GM18909 (cell line): ENCODE results near the gene BMP8A.
"Not testable (repeated sequence)": the region's sequence is repeated elsewhere in the genome, so short reads cannot be mapped to it uniquely, and the experiment has no call there.

Experiments
- ATAC-seq: cut with Tn5 transposase; IDR thresholded peaks from one replicate; pipeline ENCODE4 v1.9.1; 2021; ENCODE audit warnings: mild to moderate bottlenecking; ENCODE audit not compliant: unreplicated experiment, poor library complexity

The BMP8A gene

DNA sequence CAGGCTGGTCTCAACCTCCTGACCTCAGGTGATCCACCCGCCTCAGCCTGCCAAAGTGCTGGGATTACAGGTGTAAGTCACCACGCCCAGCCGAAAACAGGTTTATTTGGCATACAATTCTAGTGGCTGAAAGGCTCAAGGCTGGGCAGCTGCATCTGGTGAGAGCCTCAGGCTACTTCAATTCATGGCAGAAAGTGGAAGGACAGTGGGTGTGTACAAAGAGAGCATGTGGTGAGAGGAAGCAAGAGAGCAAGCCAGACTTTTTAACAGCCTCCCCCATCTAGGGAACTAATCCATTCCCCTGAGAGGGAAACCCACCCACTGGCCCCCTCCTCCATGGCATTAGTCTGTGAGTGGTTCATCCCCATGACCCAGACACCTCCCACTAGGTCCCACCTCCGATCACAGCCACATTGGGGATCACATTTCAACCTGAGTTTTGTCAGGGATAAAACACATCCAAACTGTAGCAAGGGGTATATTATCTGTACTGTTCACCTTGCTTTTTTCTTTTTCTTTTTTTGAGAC, 9.5 kb downstream of the BMP8A start:
- no peak for ATAC-seq

DNA sequence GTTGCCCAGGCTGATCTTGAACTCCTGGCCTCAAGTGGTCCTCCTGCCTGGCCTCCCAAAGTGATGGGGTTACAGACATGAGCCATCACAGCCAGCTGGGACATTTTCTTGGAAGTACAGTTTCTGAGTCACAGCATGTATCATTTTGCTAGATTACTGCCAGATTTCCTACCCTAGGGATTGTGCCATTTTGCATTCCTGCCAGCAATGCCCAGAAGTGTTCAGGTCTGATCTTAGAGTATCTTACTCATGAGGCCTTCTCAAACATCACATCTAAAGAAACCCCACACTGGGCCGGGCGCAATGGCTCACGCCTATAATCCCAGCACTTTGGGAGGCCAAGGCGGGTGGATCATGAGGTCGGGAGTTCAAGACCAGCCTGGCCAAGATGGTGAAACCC, 10.2 kb downstream of the BMP8A start:
- ATAC-seq = no peak

DNA sequence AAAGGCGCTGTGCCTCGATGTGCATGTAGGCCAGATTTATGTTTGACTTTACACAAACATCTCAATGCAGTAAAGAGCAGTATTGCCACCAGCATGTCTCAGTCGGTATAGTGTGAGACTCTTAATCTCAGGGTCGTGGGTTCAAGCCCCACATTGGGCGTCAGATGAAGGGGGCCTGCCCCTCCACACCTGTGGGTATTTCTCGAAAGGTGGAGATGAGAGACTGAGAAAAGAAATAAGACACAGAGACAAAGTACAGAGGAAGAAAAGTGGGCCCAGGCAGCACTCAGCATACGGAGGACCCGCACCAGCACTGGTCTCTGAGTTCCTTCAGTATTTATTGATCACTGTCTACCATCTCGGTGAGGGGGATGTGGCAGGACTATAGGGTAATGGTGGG, 13.0 kb downstream of the BMP8A start:
- ATAC-seq = not testable (repeated sequence)

DNA sequence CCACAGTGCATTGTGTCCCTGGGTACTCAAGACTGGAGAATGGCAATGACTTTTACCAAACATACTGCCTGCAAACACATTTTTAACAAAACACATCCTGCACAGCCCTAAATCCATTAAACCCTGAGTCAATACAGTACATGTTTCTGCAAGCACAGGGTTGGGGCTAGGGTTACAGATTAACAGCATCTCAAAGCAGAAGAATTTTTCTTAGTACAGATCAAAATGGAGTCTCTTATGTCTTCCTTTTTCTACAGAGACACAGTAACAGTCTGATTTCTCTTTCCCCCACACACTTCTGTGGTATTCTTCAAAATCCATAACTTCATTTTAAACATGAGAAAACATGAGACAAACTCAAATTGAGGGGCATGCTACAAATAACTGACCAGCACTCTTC, 13.9 kb downstream of the BMP8A start:
- no peak for ATAC-seq

DNA sequence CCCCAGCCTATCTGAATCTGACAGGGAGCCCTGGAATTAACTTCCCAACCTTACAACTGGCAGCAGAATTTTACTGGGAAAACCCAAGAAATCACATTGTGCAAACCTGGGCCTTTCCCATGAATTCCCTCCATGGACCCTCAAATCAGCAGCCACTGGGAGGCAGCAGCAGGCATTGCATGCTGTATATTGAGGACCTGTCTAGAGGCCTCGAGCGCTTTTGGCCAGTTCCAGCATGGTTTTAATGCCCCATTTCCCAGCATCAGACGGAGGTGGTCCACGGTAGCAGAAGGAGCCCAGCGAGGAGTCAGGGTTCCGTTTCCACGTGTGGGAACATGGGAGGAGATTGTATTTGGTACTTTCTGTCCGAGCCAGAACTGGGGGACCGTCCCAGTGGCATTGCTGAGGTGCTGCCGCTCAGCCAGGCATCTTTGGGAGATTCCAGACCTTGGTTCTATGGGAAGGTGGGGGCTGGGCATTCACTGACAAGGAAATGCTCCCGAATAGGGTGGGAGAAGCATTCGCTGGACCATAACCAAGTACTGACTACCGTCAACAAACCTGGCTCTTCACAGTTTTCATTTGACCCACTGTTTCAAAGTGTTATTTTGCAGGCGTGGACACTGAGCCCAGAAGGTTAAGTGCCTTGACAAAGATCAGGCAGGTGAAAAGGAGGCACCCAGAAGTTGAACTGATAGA, 15.9 kb downstream of the BMP8A start:
- ATAC-seq = no peak

GRCh38 chr1:39508266-39508665, 16.8 kb downstream of the BMP8A start:
- no peak for ATAC-seq

GRCh38 chr1:39508857-39509305, 17.4 kb downstream of the BMP8A start:
- ATAC-seq = peak; percentile 12

GRCh38 chr1:39509360-39510009, 18.0 kb downstream of the BMP8A start:
- peak; percentile 58 for ATAC-seq

DNA sequence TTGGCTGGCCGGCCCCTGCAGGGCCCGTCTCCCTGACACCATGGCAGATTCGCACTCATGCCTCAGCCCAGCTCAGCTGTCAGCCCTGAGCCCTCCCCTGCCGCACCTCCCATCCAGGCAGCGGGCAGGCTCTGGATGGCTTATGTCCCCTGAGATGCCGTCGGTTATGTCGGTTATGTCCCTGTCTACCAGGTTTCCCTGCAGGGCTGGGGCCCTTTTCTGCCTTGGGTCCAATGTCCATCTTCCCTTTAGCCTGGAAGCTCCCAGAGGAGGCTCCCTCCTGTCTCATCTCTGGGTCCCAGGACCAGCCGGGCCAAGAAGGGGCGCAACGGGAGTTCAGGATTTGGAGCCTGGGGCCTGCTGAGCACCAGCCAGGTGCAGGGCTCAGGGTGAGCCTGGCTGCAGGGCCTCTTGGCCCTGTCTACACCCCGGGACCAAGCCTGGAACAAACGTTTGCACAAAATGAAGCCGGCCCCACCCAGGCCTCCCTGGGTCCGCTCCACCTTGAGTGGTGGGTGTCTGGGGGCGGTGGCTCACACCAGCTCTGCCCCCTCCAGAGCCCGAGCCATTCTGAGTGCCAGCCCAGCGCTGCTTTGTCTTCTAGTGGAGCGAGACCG, 19.2 kb downstream of the BMP8A start:
- ATAC-seq = not testable (repeated sequence)

DNA sequence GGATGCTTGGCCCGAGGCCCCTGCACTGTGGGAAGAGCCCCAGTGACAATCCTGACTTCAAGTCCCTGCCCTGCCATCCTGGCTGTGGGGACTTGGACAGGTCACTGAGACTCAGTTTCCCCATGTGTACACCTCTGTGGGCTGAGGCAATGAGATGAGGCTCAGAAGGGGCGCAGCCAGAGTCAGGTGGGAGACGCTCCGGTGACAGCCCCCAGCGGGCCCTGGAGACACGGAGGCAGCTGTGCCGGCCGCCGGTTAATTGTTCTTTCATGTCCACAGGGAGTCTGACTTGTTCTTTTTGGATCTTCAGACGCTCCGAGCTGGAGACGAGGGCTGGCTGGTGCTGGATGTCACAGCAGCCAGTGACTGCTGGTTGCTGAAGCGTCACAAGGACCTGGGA, 20.0 kb downstream of the BMP8A start:
- not testable (repeated sequence) for ATAC-seq

GRCh38 chr1:39512234-39512847, 20.9 kb downstream of the BMP8A start:
- not testable (repeated sequence) for ATAC-seq

DNA sequence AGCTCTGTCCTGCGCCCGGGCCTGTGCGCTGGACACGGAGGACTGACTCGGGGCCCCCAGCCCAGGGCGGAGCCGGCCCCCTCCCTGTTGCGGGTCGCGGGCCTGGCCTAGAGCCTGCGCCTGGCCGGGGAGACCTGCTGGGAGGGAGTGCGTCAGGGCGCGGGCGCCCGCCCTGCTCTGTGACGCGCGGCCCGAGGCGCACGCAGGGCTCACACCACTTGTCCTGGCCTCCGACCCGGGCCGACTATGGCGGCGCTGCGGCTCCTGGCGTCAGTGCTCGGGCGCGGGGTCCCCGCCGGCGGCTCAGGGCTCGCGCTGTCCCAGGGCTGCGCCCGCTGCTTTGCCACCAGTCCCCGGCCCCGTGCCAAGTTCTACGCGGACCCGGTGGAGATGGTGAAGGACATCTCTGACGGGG, 23.3 kb downstream of the BMP8A start:
- peak; percentile 21 for ATAC-seq

DNA sequence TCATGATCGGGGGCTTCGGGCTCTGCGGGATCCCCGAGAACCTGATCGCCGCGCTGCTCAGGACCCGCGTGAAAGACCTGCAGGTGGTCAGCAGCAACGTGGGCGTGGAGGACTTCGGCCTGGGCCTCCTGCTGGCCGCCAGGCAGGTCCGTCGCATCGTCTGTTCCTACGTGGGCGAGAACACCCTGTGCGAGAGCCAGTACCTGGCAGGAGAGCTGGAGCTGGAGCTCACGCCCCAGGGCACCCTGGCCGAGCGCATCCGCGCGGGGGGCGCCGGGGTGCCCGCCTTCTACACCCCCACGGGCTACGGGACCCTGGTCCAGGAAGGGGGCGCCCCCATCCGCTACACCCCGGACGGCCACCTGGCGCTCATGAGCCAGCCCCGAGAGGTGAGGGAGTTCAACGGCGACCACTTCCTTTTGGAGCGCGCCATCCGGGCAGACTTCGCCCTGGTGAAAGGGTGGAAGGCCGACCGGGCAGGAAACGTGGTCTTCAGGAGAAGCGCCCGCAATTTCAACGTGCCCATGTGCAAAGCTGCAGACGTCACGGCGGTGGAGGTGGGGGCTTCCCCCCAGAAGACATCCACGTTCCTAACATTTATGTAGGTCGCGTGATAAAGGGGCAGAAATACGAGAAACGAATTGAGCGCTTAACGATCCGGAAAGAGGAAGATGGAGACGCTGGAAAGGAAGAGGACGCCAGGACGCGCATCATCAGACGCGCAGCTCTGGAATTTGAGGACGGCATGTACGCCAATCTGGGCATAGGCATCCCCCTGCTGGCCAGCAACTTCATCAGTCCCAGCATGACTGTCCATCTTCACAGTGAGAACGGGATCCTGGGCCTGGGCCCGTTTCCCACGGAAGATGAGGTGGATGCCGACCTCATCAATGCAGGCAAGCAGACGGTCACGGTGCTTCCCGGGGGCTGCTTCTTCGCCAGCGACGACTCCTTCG, 24.0 kb downstream of the BMP8A start:
- peak; percentile 43 for ATAC-seq

GRCh38 chr1:39516841-39517240, 25.4 kb downstream of the BMP8A start:
- ATAC-seq = not testable (repeated sequence)

DNA sequence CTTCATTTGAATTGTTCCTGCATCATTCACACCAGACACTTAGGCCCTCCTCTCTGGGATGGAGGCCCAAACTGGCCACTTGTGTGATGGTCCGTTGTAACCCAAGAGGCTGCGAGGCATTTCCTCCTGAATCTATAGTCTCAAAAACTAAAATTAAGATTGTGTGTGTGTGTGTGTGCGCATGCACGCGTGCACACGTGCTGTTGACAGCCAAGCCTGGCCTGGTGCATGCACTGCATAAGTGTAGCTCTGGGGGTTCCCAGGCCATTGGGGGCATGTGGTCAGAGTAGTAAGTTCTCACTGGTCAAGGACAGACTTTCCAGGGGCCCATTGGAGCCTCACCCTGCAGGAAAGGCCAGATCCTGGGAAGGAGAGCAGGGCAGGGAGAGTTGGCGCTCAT, 26.5 kb downstream of the BMP8A start:
- ATAC-seq = not testable (repeated sequence)

DNA sequence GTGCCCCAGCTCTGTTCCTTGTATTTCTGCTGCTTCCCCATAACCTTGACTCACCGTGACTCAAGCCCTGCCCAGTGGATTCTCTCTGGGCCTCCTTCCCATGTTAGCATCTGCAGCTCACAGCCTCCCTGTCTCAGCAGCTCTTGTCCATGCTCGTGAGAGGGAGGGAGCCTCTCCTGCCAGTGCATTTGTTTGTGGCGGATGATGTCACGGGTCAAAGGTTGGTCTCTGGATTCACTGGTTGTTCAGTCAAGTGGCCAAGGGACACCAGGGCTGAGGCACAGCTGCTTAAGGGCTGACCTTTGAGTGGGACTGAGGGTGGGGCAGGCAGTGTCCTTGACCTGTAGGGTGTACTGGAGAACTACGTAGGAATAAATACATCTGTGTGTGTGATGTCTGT, 27.9 kb downstream of the BMP8A start:
- not testable (repeated sequence) for ATAC-seq

DNA sequence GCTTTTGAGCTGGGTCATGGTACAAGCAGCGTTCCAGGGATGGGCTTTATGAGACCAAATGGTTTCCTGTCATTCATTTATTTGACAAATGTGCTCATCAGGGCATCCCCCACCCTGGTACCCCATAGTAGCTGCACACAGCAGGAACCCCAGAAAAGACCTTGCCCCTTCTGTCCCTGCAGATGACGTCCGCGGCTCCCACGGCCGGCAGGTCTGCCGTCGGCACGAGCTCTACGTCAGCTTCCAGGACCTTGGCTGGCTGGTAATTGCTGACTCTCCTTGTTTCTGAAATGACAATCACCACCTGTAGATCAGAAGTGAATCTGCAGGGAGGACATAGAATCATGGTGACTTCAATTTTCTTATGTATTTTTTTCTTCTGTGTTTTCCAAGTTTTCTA, 30.8 kb downstream of the BMP8A start:
- not testable (repeated sequence) for ATAC-seq

DNA sequence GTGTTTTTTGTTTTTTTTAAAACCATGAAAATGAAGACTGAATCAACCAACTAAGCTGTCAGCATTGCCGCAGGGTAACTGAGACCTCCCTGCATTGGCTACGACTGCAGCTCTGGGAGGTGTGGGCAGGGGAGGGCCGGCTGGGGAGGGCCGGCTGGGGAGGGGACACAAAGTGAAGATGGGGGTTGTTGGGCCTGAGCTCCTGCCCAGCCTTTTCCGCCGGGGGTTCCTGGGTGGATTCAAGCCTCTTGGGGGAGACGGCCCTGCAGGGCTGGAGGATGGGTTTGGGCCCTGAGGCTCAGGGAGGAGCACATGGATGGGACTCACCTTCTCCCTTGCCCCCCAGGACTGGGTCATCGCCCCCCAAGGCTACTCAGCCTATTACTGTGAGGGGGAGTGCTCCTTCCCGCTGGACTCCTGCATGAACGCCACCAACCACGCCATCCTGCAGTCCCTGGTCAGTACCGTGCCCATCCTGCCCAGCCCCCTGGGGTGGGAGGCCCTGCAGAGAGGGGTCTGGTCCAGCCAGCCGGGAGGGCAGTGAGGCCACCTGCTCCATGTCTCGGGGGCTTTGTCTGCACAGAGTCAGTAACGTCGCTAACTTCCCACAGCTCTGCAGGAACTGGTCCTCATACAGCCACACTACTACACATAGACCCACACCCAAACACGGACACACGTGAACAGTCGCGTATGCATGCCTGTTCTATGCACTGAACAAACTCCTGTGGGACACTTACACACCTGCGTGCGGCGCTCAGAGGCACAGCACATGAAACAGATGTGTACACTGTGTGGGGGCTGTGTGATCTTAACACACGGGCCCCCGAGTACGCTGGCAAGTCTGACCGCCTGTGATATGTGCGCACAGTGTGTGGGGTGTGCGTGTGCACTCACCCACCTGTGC, 31.5 kb downstream of the BMP8A start:
- no peak for ATAC-seq

DNA sequence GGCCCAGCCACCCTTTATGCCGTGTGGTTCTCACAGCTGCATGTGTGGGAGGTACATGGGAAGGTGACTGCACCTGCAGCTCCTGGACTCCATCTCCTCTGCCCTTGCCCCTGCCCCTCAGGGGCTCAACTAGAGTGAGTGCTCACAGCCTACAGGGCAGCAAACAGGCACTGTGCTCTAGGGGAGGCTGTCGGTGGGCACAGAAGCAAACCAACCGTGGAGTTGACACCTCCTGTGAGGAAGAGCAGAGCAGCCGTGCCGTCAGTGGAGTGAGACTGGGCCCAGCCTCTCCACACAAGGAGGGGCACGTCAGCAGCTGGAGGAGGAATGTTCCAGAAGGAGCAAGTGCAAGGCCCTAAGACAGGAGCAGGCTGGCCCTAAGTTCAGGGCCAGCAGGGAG, 32.7 kb downstream of the BMP8A start:
- ATAC-seq = no peak
